ENCODE measurements around the gene STX2. TPM values are rescaled to one million over a fixed set of nuclear protein-coding genes. Genes with fewer than 3 reads are reported as not detected.

STX2 gene
- total RNA-seq (2022; extraction: Qiagen RNA extraction), result 22.9 to 29.7 TPM (median 27.4 TPM) in 5 replicates

DNA sequence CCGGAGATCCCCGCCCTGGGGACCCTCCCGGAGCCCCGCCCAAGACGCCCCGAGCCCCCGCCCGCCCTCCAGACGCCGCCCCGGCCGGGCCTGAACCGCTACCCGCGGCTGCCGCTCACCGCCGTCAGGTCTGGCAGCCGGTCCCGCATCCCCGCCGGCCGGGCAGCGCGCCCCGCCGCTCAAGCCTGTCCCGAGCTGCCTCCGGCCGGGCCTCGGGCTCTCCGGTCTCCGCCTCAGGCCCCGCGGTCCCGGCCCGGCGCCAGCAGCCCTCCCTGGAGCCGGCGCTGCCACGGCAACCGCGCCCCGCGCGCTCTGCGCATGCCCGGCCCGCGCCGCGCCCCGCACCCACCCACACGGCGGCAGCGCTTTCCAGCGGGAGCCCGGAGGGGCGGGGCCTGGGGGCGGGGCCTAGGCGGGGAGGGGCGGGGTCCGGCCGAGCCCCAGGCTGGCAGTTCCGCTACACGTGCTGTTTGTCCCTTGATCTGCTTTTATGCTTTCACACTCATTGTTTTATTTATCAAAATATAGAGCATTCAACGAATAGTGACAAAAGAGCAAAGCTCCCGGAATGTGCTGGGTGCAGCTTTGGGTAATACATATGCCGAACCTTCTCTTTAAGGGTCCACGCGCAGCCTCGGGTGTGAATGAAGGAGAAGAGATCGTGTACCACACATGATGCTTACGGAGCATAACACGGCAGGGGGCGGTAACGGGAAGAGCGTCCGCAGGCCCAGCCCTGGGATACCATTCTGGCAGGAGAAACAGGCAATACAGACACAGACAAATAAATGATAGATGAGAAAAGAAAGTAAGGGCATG, at the start of gene STX2:
Gene STX2 (minus strand): TSS at position 300 of the 819 bp plus-strand sequence. CDS start 151 bp downstream, at position 149.

DNA sequence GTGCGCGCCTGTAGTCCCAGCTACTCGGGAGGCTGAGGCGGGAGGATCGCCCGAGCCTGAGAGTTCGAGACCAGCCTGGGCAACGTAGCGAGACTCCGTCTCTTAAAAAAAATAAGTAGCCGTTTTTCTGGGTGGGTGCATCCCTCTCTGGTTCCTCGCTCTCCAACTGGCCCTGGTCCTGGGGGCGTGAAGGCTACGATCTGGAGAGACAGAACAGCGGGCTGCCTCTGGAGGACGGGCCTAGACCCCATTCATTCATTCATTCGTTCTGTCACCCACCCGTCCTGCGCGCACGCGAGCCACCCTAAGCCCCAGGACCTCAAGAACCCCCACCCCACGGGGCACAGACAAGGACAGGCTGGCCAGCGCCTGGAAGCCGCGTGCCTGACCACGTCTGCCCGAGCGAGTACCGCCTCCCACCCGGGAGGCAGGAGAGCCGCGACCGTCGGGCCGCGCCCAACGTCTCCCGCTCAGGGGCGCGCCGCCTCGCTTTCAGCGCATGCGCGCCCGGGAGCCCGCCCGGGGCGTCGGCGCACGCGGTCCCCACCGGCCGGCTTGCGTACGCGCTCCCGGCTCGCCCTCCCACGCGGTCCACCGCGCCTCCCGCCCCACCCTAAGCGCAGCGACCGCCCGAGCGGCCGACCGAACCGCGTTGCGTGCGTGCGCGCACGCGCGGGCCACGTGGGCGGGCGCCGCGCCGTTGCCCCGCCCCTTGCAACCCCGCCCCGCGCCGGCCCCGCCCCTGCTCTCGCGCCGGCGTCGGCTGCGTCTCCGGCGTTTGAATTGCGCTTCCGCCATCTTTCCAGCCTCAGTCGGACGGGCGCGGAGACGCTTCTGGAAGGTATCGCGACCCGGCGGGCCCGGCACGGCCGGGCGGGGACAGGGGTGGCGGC, 32.5 kb upstream of the STX2 start, which contains the start of gene RAN:
Gene RAN (plus strand): TSS at position 781 of the 893 bp plus-strand sequence. CDS start 528 bp downstream, outside the sequence.

Other genes with a start within 250 kb of the STX2 start
- 0.06 to 0.09 TPM (median 0.07 TPM) in 4 of 5 replicates, not detected in the other for gene RIMBP2, start 123.0 kb downstream of the STX2 start, total RNA-seq (2022; extraction: Qiagen RNA extraction)
- 1,677 to 1,881 TPM (median 1,725 TPM) in 5 replicates for gene RAN, start 32.8 kb upstream of the STX2 start, total RNA-seq (2022; extraction: Qiagen RNA extraction)
- gene ADGRD1, start 114.7 kb upstream of the STX2 start, total RNA-seq (2022; extraction: Qiagen RNA extraction), result 0.40 to 0.56 TPM (median 0.55 TPM) in 5 replicates